H9 (cell line): ENCODE data around the gene VAMP2. TPM values are rescaled to one million over a fixed set of nuclear protein-coding genes. Genes with fewer than 3 reads are reported as not detected.
A peak's percentile ranks its signal among the peaks of the same experiment; 100 is the strongest.

Source experiments
- DNase-seq: peaks from one replicate; pipeline ENCODE4 v3.0.0-alpha.2; 2017
- H2AFZ ChIP-seq: one replicate; pipeline ENCODE4 v1.6.1; 2013; ENCODE audit warnings: mild to moderate bottlenecking, low read length, control low read depth, moderate library complexity
- H2AK5ac ChIP-seq: 2 replicates; pipeline ENCODE4 v1.6.1; 2013; ENCODE audit warnings: low read length, control low read depth, mixed read lengths; ENCODE audit not compliant: insufficient read length
- H2BK120ac ChIP-seq: one replicate; pipeline ENCODE4 v1.6.1; 2013; ENCODE audit warnings: low read depth, mild to moderate bottlenecking, low read length, control low read depth, inconsistent platforms; ENCODE audit not compliant: poor library complexity, severe bottlenecking
- H2BK12ac ChIP-seq: 2 replicates; pipeline ENCODE4 v1.6.1; 2013; ENCODE audit warnings: low read length, control low read depth, mixed read lengths, low read depth; ENCODE audit not compliant: insufficient read length
- H2BK15ac ChIP-seq: 2 replicates; pipeline ENCODE4 v1.6.1; 2013; ENCODE audit warnings: low read depth, low read length, control low read depth
- H2BK20ac ChIP-seq: one replicate; pipeline ENCODE4 v1.6.1; 2013; ENCODE audit warnings: low read depth, mild to moderate bottlenecking, low read length, control low read depth, inconsistent platforms; ENCODE audit not compliant: poor library complexity, severe bottlenecking
- H2BK5ac ChIP-seq: 2 replicates; pipeline ENCODE4 v1.6.1; 2013; ENCODE audit warnings: low read length, control low read depth, mixed read lengths; ENCODE audit not compliant: insufficient read length
- H3K14ac ChIP-seq: 2 replicates; pipeline ENCODE4 v1.6.1; 2013; ENCODE audit warnings: low read length, control low read depth; ENCODE audit not compliant: insufficient read depth
- H3K18ac ChIP-seq: 2 replicates; pipeline ENCODE4 v1.6.1; 2013; ENCODE audit warnings: low read depth, mild to moderate bottlenecking, mixed read lengths, low read length, control low read depth; ENCODE audit not compliant: insufficient read length
- H3K23ac ChIP-seq: 2 replicates; pipeline ENCODE4 v1.6.1; 2013; ENCODE audit warnings: low read length, control low read depth, mixed read lengths, low read depth; ENCODE audit not compliant: insufficient read length
- H3K23me2 ChIP-seq: 2 replicates; pipeline ENCODE4 v1.6.1; 2013; ENCODE audit warnings: low read depth, mild to moderate bottlenecking, mixed read lengths, low read length, control low read depth; ENCODE audit not compliant: insufficient read length, poor library complexity, severe bottlenecking
- H3K27ac ChIP-seq: 2 replicates; pipeline ENCODE4 v1.5.1; 2013; ENCODE audit warnings: low read length, control low read depth, mixed read lengths, low read depth; ENCODE audit not compliant: insufficient read length
- H3K27me3 ChIP-seq: 2 replicates; pipeline ENCODE4 v1.6.1; 2013; ENCODE audit warnings: low read length, control low read depth, inconsistent platforms; ENCODE audit not compliant: insufficient read depth
- H3K4ac ChIP-seq: 2 replicates; pipeline ENCODE4 v1.6.1; 2013; ENCODE audit warnings: low read depth, mild to moderate bottlenecking, control low read depth, inconsistent platforms, low read length, moderate library complexity
- H3K4me1 ChIP-seq: 2 replicates; pipeline ENCODE4 v1.6.1; 2013; ENCODE audit warnings: low read length, control low read depth, inconsistent platforms; ENCODE audit not compliant: insufficient read depth
- H3K4me2 ChIP-seq: 2 replicates; pipeline ENCODE4 v1.6.1; 2013; ENCODE audit warnings: low read length, control low read depth, mixed read lengths; ENCODE audit not compliant: insufficient read length, insufficient read depth
- H3K56ac ChIP-seq: 2 replicates; pipeline ENCODE4 v1.6.1; 2013; ENCODE audit warnings: low read depth, mild to moderate bottlenecking, mixed read lengths, low read length, control low read depth; ENCODE audit not compliant: insufficient read length
- H3K79me1 ChIP-seq: 2 replicates; pipeline ENCODE4 v1.6.1; 2013; ENCODE audit warnings: low read depth, mild to moderate bottlenecking, moderate library complexity, low read length, control low read depth, inconsistent platforms; ENCODE audit not compliant: insufficient read depth, poor library complexity, severe bottlenecking
- H3K79me2 ChIP-seq: 2 replicates; pipeline ENCODE4 v1.6.1; 2013; ENCODE audit warnings: low read length, control low read depth, inconsistent platforms; ENCODE audit not compliant: insufficient read depth
- H3K9ac ChIP-seq: 2 replicates; pipeline ENCODE4 v1.6.1; 2013; ENCODE audit warnings: low read length, control low read depth, mixed read lengths; ENCODE audit not compliant: insufficient read length; ENCODE audit errors: extremely low read depth
- H3K9me3 ChIP-seq: one replicate; pipeline ENCODE4 v1.6.1; 2013; ENCODE audit warnings: low read depth, low read length, inconsistent platforms; ENCODE audit not compliant: control insufficient read depth
- H3T11ph ChIP-seq: one replicate; pipeline ENCODE4 v1.6.1; 2013; ENCODE audit warnings: mild to moderate bottlenecking, low read length, control low read depth, inconsistent platforms
- H4K20me1 ChIP-seq: one replicate; pipeline ENCODE4 v1.6.1; 2013; ENCODE audit not compliant: control insufficient read depth, insufficient read length, insufficient read depth
- H4K5ac ChIP-seq: 2 replicates; pipeline ENCODE4 v1.6.1; 2013; ENCODE audit warnings: low read depth, mild to moderate bottlenecking, mixed read lengths, low read length, control low read depth; ENCODE audit not compliant: insufficient read length
- H4K8ac ChIP-seq: replicated peaks from 2 replicates; pipeline ENCODE4 v1.6.1; 2013; ENCODE audit warnings: low read length, control low read depth, mixed read lengths, low read depth; ENCODE audit not compliant: insufficient read length
- H4K91ac ChIP-seq: 2 replicates; pipeline ENCODE4 v1.6.1; 2013; ENCODE audit warnings: low read depth, mild to moderate bottlenecking, moderate library complexity, mixed read lengths, low read length, control low read depth; ENCODE audit not compliant: insufficient read length
- H3K27ac Mint-ChIP-seq, 3 experiments: 2 replicates in 2 of 3; 3 replicates in 1 of 3; pipeline ENCODE4 v1.8.0; 2020 to 2021; ENCODE audit warnings: mixed read lengths in 3 of 3, mild to moderate bottlenecking in 1 of 3, moderate library complexity in 1 of 3
- H3K27me3 Mint-ChIP-seq: 2 replicates; pipeline ENCODE4 v1.8.0; 2021; ENCODE audit warnings: low read depth, mild to moderate bottlenecking, moderate library complexity, mixed read lengths
- H3K36me3 Mint-ChIP-seq, 3 experiments: 2 replicates in 2 of 3; 3 replicates in 1 of 3; pipeline ENCODE4 v1.8.0; 2020 to 2021; ENCODE audit warnings: low read depth in 3 of 3, mixed read lengths in 3 of 3; ENCODE audit not compliant: insufficient read depth in 1 of 3
- H3K4me1 Mint-ChIP-seq, 2 experiments: 2 replicates each; pipeline ENCODE4 v1.8.0; 2020; ENCODE audit warnings: mixed read lengths in 2 of 2
- H3K4me3 Mint-ChIP-seq, 2 experiments: 2 replicates in 1 of 2; 3 replicates in 1 of 2; pipeline ENCODE4 v1.8.0; 2020 to 2021; ENCODE audit warnings: mild to moderate bottlenecking in 2 of 2, mixed read lengths in 2 of 2, moderate library complexity in 1 of 2
- H3K9me3 Mint-ChIP-seq, 2 experiments: 2 replicates in 1 of 2; 3 replicates in 1 of 2; pipeline ENCODE4 v1.8.0; 2020; ENCODE audit warnings: mild to moderate bottlenecking in 2 of 2, mixed read lengths in 2 of 2, moderate library complexity in 1 of 2
- WGBS: extraction: QIAGEN DNeasy Blood & Tissue Kit; methylation state at CpG from one replicate; pipeline ENCODE4 v1.1.7; 2013; ENCODE audit warnings: missing lambda C conversion rate, low lambda C conversion rate, mixed read lengths; ENCODE audit not compliant: insufficient read length; ENCODE audit errors: extremely low coverage; 5-methylcytosine and 5-hydroxymethylcytosine counted together
- total RNA-seq: library from RNA; stranded (reverse); gene quantifications from 2 replicates; pipeline ENCODE4 v1.2.1, GENCODE V29; 2021
- TF ChIP-seq, protein P1 (sequence below): fragments of 200-600 bp; sonication (generic); conservative IDR thresholded peaks from 3 replicates; pipeline ENCODE4 v1.8.0; 2021; ENCODE audit warnings: antibody characterized with exemption, mild to moderate bottlenecking

The VAMP2 gene
- total RNA-seq, 1 experiment from 2014 or later, result 22.8 TPM

DNA sequence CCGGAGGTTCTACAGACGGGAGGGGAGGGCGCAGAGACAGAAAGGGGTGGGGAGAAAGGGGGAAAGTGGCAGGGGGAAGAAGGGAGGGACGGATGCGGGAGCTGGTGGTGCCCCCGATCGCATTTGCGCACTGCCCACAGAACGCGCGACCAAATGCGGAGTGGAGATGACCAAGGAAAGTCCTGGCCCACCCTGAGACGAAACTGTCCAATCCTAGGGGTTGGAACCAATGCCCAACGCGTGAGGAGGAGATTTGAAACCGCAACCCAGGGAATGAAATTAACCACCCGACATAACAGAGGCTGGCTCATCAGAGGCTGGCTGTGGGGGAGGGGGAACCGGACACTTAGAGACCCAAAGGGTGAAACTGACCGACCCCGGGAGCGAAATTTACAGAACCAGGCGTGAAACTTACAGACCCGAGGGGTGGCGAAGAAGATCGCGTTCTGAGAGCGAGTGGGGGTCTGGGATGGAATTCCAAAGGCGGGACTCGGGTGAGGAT is 40.3 kb downstream of the VAMP2 start:
- Histone ChIP-seq H4K91ac (no peak overlapping the region), H3K9ac (no peak overlapping the region), H3K4me2 (peak overlapping the region; percentile 66), H3K79me2 (no peaks in the 10 kb centered on the region), H4K8ac (no peak overlapping the region), H2BK12ac (no peak overlapping the region), H3K79me1 (no peaks in the 10 kb centered on the region), H3K56ac (no peak overlapping the region), H3K18ac (no peak overlapping the region), H3K23me2 (peaks cover 60% of the 10 kb centered on the region), H2BK120ac (no peak overlapping the region), H2AFZ (no peak overlapping the region), H3K27ac (no peak overlapping the region), H3K9me3 (no peaks in the 10 kb centered on the region), H2BK20ac (no peak overlapping the region), H2BK15ac (no peak overlapping the region), H2AK5ac (no peak overlapping the region), H3K4me1 (no peaks in the 10 kb centered on the region; the same call in 1 of the 2 replicates), H3K14ac (no peak overlapping the region), H3T11ph (no peak overlapping the region), H2BK5ac (no peak overlapping the region), H3K4ac (no peak overlapping the region), H3K23ac (no peak overlapping the region), H3K27me3 (peaks cover 36% of the 10 kb centered on the region), H4K20me1 (no peaks in the 10 kb centered on the region), H4K5ac (no peak overlapping the region)
- peak; percentile 75 for DNase-seq
- Mint-ChIP-seq H3K27me3 (peaks cover 82% of the 10 kb centered on the region), H3K9me3 (peaks cover 4 to 12% of the 10 kb centered on the region in 2 experiments; a peak in 4 of 5 replicates), H3K36me3 (no peaks in the 10 kb centered on the region; a peak in 2 of 7 replicates), H3K4me1 (peaks cover 46 to 51% of the 10 kb centered on the region in 2 experiments), H3K27ac (peak overlapping the region in 1 of 3 experiments; percentile 50; a peak in 1 of 7 replicates), H3K4me3 (peak overlapping the region; percentile 91 to 93)
- WGBS, result no CpG with 5 or more reads among the region's 29 CpGs
- TF ChIP-seq, protein P1, sequence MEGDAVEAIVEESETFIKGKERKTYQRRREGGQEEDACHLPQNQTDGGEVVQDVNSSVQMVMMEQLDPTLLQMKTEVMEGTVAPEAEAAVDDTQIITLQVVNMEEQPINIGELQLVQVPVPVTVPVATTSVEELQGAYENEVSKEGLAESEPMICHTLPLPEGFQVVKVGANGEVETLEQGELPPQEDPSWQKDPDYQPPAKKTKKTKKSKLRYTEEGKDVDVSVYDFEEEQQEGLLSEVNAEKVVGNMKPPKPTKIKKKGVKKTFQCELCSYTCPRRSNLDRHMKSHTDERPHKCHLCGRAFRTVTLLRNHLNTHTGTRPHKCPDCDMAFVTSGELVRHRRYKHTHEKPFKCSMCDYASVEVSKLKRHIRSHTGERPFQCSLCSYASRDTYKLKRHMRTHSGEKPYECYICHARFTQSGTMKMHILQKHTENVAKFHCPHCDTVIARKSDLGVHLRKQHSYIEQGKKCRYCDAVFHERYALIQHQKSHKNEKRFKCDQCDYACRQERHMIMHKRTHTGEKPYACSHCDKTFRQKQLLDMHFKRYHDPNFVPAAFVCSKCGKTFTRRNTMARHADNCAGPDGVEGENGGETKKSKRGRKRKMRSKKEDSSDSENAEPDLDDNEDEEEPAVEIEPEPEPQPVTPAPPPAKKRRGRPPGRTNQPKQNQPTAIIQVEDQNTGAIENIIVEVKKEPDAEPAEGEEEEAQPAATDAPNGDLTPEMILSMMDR, result no peak
